Inflammatory macrophage (primary cell): ENCODE data around the gene CDC42BPA.

ENCODE experiments used
- DNase-seq, 2 donors: peaks; one replicate each; pipeline ENCODE4 v3.0.0-alpha.2; 2020 to 2022

Gene CDC42BPA

DNA sequence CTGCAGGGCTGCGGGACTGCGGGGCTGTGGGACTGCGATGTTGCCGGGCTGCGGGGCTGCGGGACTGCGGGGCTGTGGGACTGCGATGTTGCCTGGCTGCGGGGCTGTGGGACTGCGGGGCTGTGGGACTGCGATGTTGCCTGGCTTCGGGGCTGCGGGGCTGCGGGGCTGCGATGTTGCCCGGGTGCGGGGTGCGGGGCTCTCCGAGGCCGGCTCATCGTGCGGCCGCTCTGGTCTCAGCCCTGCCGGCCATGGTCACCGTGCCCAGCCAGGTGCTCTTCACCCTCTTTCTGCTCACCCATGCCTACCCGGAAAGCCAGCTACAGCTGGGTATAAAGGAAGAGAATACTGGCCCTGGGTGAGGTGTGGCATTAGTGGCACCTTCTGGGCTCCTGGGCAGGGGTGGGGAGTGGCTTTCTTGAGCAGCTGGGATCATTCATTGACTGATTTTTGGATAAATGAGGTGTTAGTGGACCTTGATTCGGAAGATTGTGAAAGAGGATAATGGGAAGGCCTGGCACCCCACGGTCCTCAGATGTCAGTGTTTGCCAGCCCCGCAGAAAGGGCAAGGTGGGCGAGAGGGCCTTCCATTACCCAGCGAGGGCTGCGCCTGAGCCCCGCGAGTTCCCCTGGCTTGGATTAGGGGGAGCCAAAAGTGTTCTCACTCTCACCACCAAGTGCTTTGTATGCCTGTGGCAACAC is 341.9 kb downstream of the CDC42BPA start:
- no peak for DNase-seq

DNA sequence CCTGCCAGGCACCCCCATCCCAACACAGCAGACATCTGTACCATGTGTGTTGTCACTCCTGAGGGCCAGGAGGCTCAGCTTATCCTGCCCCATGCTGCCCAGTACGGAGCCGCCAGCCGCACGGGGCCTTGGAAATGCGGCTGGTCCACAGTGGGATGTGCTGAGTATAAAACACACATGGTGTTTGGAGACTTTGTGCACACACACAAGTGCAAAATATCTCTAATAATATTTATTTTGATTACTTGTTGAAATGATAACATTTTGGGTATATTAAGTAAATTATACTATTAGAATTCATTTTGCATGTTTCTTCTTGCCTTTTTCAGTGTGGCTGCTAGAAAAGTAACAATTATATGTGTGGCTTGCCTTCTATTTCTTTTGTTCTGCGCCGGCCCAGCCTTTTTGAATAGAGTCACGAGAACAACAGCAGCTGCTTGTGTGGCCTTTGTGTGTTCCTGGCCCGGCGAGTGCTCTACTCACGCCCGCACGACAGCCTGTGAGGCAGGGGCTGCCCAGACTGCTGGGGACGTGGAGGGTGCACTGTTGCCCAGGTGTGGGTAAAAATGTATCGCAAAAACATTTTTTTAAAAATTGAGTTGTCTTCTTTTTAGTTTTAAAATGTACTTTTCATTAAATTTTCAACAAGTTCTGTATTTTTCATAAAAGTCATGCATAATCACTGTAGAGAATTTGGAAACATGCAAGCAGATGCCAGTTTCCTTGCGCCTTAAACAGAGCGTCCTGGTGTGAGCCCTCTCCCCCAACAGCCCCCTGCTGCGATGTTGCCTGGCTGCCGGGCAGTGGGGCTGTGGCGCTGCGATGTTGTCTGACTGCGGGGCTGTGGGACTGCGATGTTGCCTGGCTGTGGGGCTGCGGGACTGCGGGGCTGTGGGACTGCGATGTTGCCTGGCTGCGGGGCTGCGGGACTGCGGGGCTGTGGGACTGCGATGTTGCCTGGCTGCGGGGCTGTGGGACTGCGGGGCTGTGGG is 342.7 kb downstream of the CDC42BPA start:
- DNase-seq: no peak

DNA sequence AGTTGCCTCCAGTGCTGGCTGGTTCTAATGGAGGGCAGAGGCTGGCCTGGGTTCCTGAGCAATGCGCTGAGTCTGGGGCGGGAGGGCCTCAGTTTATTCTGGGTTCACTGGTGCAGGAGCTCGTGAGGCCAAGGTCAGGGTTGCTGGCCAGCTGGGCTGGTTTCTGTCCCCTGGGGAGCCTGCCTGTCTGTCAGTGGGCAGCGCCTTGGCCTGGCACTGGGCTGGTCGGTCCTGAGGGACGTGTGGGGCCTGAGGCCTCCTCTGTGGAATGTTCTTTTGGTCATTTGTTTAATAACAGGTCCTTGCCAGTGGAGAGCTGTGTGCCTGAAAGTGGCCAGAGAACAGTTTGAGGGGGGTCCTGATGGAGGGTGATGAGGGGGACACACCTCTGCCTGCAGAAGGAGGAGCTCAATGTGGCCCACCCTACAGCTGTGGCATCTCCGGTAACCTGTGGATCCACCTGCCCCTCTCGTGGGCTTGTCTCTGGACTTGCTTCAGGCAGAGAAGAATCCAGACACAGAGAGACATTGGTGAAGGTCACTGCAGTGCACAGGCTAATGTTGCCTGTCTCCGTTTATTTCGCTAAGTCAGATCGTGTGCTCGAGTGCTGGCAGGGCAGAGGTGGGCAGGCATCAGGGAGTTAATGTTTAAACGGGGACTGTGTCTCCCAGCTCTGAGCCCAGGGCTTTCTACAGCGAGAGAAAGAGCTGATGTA is 343.6 kb downstream of the CDC42BPA start:
- DNase-seq: no peak

DNA sequence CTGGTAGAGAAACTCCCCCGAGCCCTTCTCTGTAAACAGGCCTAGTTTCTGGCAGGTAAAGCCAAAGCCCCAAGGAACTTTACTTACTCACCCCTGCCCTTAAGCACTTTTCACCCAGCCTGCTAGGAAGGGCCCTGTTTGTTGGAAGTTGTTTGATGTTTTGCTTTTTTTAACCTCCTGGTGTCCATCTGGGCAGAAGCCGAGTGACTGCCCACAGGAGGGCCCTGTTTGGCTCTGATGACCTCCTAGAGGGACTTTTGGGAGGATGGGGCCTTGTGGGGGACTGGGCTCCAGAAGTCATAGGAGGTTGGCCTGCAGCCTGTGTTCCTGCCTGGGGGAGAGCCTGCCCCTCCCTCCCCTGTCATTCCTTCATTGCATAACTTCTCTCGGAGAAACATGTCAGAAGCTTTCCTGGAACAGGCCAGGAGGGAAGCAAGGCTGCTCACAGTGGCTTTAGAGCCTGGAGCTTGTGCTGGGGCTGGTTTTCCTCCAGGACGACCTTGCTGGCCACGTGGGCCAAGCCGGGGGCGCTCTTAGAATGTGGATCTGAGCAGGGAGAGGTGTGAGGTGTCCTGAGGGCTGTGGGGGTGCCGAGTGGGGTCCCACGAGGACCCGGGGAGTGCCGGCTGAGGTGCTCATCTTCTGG is 344.3 kb downstream of the CDC42BPA start:
- no peak for DNase-seq

DNA sequence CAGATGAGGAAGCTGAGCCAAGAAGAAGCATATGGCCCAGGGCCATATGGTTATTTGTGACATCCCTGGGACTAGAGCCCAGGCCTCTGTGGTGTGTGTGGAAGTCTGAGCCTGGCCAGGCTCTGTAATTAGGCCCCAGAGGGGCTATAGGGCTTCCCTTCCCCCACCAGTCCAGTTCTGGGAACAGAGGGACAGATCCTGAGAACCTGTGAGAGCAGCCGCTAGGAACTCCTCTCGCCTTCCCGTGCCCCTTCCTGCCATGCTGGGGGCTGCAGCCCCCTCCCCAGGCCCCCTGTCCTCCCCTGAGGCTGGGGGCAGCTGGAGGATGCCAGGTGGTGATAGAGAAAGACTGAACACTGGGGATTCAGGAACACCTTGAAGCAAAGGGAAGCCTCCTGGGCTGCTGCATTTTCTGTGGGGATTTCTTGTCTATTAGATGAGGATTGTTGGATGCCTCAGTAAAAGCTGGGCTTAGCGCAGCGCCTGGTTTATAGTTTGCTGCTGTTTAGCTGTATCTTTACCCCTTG is 344.9 kb downstream of the CDC42BPA start:
- DNase-seq: no peak

DNA sequence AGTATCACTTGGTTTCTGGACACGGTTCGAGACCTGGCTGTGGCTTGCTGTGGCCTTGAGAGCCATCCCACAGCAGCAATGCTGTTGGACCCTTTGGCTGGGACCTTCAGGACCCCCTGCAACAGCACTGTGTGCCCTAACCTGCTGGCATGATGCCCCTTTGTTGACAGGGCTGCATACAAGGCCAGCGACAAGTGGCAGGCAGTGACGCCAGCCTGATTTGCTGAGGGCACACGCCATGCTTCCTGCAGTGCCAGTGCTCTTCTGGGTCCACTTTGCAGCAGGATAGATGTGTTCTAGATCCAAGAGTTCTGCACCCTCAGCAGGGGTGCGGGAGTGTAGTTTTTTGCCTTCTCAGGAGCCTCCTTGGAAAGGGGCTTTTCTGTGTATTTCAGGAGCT is 345.4 kb downstream of the CDC42BPA start:
- DNase-seq: no peak

DNA sequence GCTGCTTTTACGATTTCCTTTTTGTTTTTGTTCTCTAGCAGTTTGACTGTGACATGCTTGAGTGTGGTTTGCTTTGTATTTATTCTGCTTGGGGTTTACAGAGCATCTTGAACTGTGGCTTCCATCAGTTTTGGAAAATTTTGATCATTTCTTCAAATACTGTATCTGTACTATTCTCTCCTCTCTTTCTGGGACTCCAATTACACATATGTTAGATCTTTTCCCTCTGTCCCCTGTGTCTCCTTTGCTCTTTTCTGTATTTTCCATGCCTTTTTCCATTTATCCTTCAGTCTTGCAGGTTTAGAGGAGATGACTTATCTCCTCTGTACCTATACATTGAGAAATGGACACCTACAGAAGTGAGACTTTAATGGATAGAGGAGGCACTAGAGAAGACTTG is 346.5 kb downstream of the CDC42BPA start:
- DNase-seq: no peak

DNA sequence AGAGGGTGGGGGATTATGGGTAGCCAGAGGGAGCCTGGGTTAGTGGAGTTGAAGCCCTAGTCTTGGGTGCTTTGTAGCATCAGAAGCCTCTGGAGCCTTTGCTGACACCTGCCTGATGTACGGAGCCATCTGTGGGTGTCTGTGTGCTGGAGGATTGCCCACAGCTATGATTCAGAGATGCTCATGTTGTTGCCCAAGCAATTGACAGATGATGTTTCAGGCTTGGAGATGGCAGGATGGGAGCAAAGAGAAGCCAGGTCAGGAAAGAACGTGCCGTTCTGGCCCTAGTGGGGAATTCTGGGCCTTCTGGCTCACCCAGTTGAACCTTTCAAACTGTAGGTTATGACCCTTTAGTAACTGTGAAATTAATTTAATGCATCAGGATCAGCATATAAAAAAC is 350.6 kb downstream of the CDC42BPA start:
- DNase-seq: no peak

DNA sequence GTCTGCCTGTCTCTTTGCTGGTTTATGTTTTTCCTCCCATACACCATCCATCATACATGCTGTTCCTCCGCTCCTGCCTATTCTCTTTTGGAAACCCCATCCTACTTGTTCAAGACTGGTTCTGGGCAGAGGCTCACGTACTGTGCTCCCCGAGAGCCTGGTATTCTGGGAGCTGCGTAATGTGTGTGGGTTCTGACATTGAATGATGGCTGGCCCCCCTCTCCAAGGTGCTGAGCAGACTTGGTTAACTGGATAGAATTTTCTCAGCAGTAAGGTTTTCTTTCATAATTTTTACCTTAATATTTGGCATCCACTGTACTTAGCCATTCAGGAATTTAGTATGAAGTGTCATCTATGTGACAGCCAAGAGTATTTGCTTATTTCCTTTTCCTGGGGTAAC is 351.6 kb downstream of the CDC42BPA start:
- DNase-seq: no peak

DNA sequence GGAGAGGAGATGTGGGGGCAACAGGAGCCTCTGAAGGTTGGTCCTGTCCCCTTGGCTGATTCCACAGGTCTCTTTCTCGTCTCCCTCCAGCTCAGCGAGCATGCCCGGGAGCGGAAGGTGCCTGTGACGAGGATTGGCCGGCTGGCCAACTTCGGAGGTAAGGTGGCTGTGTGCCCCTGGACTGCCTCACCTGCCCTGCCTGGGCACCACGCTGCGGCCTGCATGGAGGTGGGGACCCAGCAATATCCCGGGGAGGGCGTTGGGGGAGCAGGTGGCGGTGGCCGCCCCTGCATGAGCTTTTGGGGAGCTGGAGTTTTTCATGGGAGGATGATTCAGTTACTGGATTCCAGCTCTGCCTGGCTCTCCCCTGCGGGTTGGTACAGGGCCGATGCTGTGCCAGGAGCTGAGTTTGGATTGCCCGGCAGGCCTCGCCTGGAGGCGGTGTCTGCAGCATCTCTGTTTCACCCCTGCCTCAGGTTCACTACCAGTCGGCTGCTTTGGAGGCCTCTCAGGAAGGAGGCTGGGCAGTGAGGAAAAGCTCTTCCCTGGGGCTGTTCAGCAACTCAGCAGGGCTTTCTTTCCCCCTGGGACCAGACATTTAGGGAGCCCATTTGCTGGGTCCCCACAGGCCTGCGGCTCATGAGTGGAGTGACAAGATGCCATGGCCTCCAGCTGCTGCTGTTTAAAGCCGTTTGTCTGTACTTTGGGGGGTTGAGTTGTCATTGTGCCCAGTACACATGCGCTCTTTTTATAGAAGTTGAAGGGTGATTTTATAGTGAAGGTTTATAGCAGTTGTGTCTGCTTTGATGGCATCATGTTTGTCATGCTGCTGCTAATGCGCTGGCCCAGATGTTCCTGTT is 352.5 kb downstream of the CDC42BPA start:
- DNase-seq: no peak

DNA sequence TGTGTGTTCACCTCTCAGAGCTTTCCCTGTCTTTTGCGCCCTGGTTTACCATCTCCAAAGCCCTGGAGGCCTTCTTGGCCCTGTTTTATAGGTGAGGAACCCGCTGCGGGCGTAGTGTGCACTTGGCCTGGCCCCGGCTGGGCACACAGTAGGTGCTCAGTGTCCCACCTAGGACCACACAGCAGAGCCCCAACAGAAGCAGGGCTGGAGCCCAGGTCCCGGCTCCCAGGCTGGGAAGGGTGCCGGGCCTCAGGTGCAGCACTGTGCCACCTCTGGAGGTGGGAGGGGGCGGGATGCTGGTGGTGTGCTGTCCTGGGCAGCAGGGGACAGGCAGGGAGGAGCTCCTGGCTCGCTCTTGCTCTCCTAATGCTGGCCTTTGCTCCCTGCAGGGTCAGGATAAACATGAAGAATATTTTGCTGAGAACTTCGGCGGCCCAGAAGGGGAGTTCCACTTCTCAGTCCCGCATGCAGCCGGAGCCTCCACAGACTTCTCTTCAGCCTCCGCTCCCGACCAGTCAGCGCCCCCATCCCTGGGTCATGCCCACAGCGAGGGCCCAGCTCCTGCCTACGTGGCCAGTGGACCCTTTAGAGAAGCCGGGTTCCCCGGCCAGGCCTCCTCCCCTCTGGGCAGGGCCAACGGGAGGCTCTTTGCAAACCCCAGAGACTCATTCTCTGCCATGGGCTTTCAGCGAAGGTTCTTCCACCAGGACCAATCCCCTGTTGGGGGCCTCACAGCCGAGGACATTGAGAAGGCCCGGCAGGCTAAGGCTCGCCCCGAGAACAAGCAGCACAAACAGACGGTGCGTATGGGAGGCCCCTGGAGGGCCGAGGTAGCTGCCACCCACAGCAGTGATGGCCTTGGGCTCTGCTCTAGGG is 353.4 kb downstream of the CDC42BPA start:
- DNase-seq: no peak

DNA sequence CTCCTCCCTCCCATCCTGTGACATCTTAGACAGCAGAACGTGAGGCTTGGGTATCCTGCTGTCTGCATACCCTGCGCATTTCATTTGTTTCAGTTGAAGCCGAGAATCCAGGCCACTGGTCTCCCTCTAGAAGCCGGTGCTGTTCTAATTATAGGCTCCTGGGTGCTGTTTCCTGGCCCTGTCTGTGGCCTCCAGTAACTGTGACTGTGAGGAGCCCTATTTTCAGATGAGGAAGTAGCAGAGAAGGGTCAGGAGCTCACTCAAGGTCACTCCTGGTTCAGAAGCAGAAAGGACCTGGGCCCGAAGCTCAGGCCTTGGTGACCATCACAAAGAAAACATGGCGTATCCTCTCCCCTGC is 354.2 kb downstream of the CDC42BPA start:
- DNase-seq: peak; percentile 35 to 49

DNA sequence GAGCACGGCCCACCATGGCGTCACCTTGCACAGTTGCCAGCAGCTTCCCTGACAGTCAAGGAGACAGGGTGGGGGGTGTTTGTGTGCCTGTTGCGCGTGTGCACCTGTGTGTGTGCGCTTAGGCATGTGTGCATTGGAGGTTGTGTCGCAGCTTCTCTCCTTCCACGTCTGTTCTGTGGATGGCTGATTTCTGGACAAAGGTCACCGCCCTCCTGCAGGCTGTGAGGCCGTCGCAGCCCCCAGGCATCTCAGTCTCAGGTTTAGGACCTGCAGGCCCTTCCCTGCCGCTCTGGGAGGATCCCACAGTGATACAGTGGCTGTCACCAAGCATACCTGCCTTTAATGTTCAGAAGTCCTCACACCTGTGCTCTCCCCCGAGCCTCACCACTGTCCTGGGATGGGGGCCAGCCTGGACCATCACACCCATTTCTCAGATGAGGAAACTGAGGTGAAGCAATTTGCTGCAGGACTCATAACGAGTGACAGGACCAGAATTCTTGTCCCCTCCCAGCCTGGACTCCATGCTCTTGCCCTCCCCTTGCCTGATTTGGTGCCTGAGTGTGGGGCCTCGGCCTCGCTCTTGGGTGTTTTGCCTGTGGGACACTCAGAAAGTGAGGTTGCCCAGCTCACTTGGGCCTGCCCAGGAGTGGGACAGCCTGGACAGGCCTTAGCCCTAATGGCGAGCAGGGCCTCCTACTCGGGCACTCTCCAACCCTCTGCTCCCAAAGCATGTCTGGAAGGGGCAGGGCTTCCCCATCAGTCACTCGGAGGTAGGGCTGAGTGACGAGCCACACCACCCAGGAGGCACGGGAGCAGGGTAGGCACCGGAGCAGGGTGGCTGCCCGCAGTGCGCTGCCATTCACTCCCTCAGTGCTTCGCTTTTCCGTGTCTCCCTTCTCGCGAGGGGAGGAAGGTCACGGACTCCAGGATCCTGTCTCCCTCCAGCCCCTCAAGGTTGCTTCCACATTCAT is 355.6 kb downstream of the CDC42BPA start:
- no peak for DNase-seq

DNA sequence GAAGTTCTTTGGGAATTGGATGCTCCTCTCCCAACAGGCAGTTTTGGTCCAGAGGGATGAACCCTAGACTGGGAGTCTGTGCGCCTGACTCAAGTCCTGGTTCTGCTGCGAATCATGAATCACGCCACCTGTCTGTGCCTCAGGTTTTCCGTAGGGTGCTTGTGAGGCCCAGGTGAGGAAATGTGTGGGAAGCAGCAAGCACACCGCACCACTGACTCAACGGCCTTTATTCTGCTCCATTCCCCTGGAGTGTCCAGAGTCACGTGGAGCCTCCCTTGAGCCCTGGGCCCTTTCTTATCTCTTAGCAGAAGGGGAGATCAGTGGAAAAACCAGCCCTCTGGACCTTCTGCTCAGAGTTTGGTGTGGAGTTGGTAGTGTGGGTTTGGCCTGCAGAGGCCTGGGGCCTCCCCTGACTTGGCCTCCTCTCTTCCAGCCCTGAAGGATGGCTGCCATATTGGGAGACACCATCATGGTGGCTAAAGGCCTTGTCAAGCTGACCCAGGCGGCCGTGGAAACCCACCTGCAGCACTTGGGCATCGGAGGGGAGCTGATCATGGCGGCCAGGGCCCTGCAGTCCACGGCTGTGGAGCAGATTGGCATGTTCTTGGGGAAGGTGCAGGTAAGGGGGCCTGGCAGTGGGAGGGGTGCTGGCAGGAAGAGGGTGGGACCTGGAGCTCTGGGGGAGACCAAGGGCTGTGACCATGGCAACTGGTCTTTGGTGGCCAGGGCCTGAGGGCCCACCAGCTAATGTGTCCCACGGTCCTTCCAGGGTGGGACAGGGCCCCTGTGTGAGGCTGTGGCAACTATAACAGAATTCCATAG is 357.1 kb downstream of the CDC42BPA start:
- no peak for DNase-seq

DNA sequence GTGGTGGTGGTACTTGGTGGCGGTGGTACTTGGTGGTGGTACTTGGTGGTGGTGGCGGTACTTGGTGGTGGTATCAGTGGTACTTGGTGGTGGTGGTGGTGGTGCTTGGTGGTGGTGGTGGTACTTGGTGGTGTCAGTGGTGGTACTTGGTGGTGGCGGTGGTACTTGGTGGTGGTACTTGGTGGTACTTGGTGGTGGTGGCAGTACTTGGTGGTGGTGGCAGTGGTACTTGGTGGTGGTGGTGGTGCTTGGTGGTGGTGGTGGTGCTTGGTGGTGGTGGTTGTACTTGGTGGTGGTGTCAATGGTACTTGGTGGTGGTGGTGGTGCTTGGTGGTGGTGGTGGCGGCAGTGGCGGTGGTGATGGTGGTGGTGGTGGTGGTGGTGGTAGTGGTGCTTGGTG is 358.0 kb downstream of the CDC42BPA start:
- DNase-seq: no peak

DNA sequence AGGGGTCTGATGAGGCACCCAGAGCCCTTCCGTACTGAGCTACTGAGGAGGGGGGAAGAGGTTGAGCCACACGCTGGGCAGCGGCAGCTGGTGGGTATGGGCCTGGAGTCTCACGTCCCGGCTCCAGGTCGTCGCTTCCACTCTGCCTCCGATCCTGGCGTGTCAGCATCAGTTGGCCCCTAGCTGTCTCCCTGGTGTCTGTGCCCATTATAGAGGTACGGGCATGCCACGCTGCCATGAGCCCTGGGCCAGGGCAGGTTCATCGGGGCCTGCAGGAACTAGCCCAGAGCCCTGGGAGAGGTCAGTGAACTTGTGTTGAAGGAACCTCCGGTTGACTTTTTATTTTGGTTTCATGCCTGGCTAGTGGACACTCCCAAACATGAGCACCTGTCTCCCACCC is 360.0 kb downstream of the CDC42BPA start:
- no peak for DNase-seq

DNA sequence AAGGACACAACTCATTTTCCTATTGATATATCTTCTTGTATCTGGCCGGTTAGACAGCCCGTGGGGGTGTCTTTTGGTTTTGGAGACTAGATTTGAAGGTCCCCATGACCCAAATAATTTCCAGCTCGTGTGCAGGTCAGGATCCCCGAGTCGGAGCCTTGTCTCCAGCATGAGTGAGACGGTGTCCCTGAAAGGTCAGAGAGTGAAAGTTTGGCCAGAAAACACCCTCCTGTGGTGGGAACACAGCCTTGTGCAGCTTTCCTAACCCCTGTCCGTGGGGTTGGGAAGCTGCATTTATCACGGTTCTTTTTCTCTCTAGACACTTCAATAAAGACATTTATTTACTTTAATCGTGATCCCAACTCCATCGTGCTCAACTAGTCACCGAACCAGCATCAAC is 360.6 kb downstream of the CDC42BPA start:
- no peak for DNase-seq
